Lower lobe of right lung (tissue), 2 donors: ENCODE measurements around the gene FGGY. TPM values are rescaled to one million over a fixed set of nuclear protein-coding genes. Genes with fewer than 3 reads are reported as not detected.

Experiments used
- ATAC-seq, 2 donors: fragments of 200-7000 bp; cut with Tn5 transposase; one replicate each; pipeline ENCODE4 v1.9.1; 2020 to 2022; ENCODE audit warnings: mild to moderate bottlenecking in 2 of 2, moderate library complexity in 2 of 2
- DNase-seq: peaks from one replicate; pipeline ENCODE4 v3.0.0-alpha.2; 2020
- H3K27ac ChIP-seq: fragments of 200-600 bp; one replicate; pipeline ENCODE4 v1.8.0; 2022
- H3K27me3 ChIP-seq: fragments of 200-600 bp; one replicate; pipeline ENCODE4 v1.8.0; 2022; ENCODE audit warnings: low read depth
- H3K36me3 ChIP-seq: fragments of 200-600 bp; one replicate; pipeline ENCODE4 v1.8.0; 2022; ENCODE audit warnings: mild to moderate bottlenecking
- H3K4me1 ChIP-seq: fragments of 200-600 bp; one replicate; pipeline ENCODE4 v1.8.0; 2022
- H3K4me3 ChIP-seq: fragments of 200-600 bp; one replicate; pipeline ENCODE4 v1.8.0; 2022; ENCODE audit warnings: mild to moderate bottlenecking
- H3K9me3 ChIP-seq: fragments of 200-600 bp; one replicate; pipeline ENCODE4 v1.8.0; 2022
- intact Hi-C: fragments of 100-400 bp; cut with DNase I; formaldehyde crosslinking; loops from one replicate; pipeline ENCODE4 v1.11.0; 2022
- total RNA-seq: library from RNA; stranded (reverse); fragmentation: NEBNext Ultra II Directional; extraction: Animal tissue kit (Norgen Biotek cat#: 25700); gene quantifications from one replicate; pipeline ENCODE4 v1.2.1, GENCODE V29; 2021
- TF ChIP-seq, protein P1 (sequence below): fragments of 200-600 bp; IDR thresholded peaks from one replicate; pipeline ENCODE4 v1.8.0; 2022; ENCODE audit warnings: antibody characterized with exemption, mild to moderate bottlenecking
- donor health status: DM: no; HTN: yes; CAD: no; lungs with severe emphysema.

FGGY gene
- total RNA-seq, 1 donor from 2014 or later: 31.4 TPM

DNA sequence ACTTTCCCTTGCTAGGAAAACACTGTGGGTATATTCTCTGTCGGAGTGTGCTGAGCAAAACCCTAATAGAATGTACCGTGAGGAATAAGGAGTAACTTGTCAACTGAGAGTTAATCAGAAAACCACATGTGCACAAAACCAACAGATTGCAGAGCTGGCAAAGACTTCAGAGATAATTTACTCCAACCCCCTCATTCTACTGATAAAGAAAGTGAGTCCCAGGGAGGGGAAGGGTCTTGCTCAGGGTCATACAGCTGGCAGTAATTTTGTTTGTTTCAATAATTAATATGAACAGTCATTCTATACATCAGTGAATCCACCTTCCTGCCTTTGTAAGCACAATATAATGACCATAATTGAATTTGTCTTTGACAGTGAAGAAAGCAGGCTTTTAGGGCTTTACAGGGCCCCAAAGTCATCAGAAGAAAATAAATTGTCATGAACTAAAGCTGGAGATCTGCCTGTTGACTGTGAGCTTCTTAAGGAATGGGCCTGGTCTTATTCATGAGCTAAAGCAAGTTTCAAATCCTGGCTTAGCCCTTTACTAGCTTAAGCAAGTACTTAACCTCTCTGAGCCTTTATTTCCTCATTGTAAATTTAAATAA, 450.6 kb downstream of the FGGY start:
- Histone ChIP-seq H3K4me1 (peaks cover 41% of the 10 kb centered on the region), H3K36me3 (no peaks in the 10 kb centered on the region), H3K27ac (no peak overlapping the region), H3K9me3 (no peaks in the 10 kb centered on the region), H3K27me3 (no peaks in the 10 kb centered on the region), H3K4me3 (no peak overlapping the region)
- DNase-seq (no peak), ATAC-seq (no peak)
- intact Hi-C loops: no loop called here
- TF ChIP-seq, protein P1, sequence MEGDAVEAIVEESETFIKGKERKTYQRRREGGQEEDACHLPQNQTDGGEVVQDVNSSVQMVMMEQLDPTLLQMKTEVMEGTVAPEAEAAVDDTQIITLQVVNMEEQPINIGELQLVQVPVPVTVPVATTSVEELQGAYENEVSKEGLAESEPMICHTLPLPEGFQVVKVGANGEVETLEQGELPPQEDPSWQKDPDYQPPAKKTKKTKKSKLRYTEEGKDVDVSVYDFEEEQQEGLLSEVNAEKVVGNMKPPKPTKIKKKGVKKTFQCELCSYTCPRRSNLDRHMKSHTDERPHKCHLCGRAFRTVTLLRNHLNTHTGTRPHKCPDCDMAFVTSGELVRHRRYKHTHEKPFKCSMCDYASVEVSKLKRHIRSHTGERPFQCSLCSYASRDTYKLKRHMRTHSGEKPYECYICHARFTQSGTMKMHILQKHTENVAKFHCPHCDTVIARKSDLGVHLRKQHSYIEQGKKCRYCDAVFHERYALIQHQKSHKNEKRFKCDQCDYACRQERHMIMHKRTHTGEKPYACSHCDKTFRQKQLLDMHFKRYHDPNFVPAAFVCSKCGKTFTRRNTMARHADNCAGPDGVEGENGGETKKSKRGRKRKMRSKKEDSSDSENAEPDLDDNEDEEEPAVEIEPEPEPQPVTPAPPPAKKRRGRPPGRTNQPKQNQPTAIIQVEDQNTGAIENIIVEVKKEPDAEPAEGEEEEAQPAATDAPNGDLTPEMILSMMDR: no peak

GRCh38 chr1:59748123-59748522, 451.2 kb downstream of the FGGY start:
- intact Hi-C loops: no loop called here
- ATAC-seq: no peak

DNA sequence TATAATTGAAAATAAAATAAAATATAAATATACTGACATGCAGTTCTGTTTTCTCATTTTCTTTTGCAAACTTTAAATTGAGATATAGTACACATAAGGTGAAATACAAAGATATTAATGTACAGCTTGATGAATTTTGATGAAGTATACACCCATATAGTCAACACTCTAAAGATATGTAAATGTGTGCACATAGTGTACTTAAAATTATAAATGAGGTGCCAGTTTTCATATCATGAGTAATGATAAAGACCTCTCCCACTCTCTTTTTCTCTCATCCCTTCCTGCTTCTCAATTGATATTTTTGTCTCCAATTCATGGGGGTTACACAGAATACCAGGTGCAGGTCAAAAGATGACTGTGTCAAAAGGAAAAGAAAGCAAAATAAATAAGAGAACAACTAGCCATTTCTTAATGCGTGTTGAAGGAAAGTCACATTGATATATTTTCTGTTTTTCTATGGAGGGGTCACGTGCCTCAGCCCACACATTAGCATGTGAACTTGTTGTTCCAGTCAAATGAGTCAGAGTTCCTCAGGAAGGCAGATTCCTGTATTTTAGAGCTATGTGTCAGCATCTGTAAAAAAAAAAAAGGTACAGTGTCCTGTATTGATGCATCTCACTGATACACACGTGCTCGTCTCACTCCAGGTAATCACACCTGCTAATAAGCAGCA, 453.6 kb downstream of the FGGY start:
- intact Hi-C loops: no loop called here
- Histone ChIP-seq H3K36me3 (no peaks in the 10 kb centered on the region), H3K27ac (no peak overlapping the region), H3K4me3 (no peak overlapping the region), H3K9me3 (no peaks in the 10 kb centered on the region), H3K27me3 (no peaks in the 10 kb centered on the region), H3K4me1 (peaks cover 16% of the 10 kb centered on the region)
- DNase-seq (peak; percentile 61), ATAC-seq (peak; percentile 23 to 54)
- TF ChIP-seq, protein P1: no peak

More at GRCh38 chr1:59748123-59748522, 451.2 kb downstream of the FGGY start:
- no peak overlapping the region for H3K4me3 ChIP-seq
- no peaks in the 10 kb centered on the region for H3K27me3 ChIP-seq
- DNase-seq: no peak
- no peaks in the 10 kb centered on the region for H3K9me3 ChIP-seq
- TF ChIP-seq, protein P1: no peak
- H3K27ac ChIP-seq: no peak overlapping the region
- no peaks in the 10 kb centered on the region for H3K36me3 ChIP-seq
- H3K4me1 ChIP-seq: peaks cover 35% of the 10 kb centered on the region

DNA sequence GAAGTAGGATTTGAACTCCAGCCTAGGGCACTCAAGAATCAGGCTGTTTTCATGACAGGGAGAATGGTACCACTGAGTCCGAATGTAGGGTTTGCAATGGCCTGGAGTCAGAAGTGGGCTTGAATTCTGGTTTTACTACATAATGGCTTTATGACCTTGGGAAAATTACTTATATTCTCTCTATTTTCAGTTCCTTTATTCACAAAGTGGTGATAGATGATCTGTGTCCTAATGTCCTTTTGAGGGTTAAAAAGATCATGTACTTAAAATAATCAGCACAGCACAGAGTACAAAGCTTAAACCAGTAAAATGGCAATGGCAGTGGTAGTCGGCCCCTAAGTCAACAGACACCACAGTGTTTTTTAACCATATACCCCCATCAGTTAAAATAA, 454.1 kb downstream of the FGGY start:
- intact Hi-C loops: no loop called here
- no peak for ATAC-seq
- Histone ChIP-seq H3K9me3 (no peaks in the 10 kb centered on the region), H3K27me3 (no peaks in the 10 kb centered on the region), H3K4me1 (peaks cover 20% of the 10 kb centered on the region), H3K27ac (no peak overlapping the region), H3K4me3 (no peak overlapping the region), H3K36me3 (no peaks in the 10 kb centered on the region)
- no peak for DNase-seq
- TF ChIP-seq, protein P1: no peak

- ATAC-seq (no peak), DNase-seq (no peak)
- no peaks in the 10 kb centered on the region for H3K27me3 ChIP-seq
- TF ChIP-seq, protein P1: no peak
- H3K4me1 ChIP-seq: peaks cover 22% of the 10 kb centered on the region
- intact Hi-C loops: no loop called here
- H3K27ac ChIP-seq: no peak overlapping the region
- no peaks in the 10 kb centered on the region for H3K36me3 ChIP-seq
- no peaks in the 10 kb centered on the region for H3K9me3 ChIP-seq
- H3K4me3 ChIP-seq: no peak overlapping the region
Measured at GRCh38 chr1:59751801-59752200, 454.9 kb downstream of the FGGY start.
